Activated T-cell treated with anti-CD3 and anti-CD28 coated beads, Interleukin-2, amount 50 U/mL, for 72 hours (primary cell): ENCODE data around the gene SOX6. TPM values are rescaled to one million over a fixed set of nuclear protein-coding genes. Genes with fewer than 3 reads are reported as not detected.

Source experiments
- ATAC-seq, 2 donors: fragments of 150-1000 bp; cut with Tn5 transposase; replicated peaks in 1 of 2; 2 replicates each; pipeline ENCODE4 v1.10.0; 2021; ENCODE audit warnings: moderate library complexity in 2 of 2, mild to moderate bottlenecking in 1 of 2
- DNase-seq, 2 donors: peaks; one replicate each; pipeline ENCODE4 v3.0.0; 2021 to 2022; ENCODE audit warnings: mixed read lengths in 1 of 2
- H3K27ac Mint-ChIP-seq: one replicate; pipeline ENCODE4 v1.8.0; 2022; ENCODE audit warnings: mild to moderate bottlenecking, moderate library complexity, mixed read lengths
- H3K27me3 Mint-ChIP-seq: one replicate; pipeline ENCODE4 v1.8.0; 2022; ENCODE audit warnings: low read depth, mixed read lengths
- H3K36me3 Mint-ChIP-seq, 2 donors: one replicate each; pipeline ENCODE4 v1.8.0; 2022; ENCODE audit warnings: mixed read lengths in 2 of 2, mild to moderate bottlenecking in 1 of 2; ENCODE audit not compliant: insufficient read depth in 2 of 2
- H3K4me1 Mint-ChIP-seq: one replicate; pipeline ENCODE4 v1.8.0; 2022; ENCODE audit warnings: low read depth, mixed read lengths
- H3K4me3 Mint-ChIP-seq, 2 donors: one replicate each; pipeline ENCODE4 v1.8.0; 2022; ENCODE audit warnings: mild to moderate bottlenecking in 2 of 2, mixed read lengths in 2 of 2, moderate library complexity in 2 of 2
- H3K9me3 Mint-ChIP-seq, 2 donors: one replicate each; pipeline ENCODE4 v1.8.0; 2022; ENCODE audit warnings: mixed read lengths in 2 of 2
- total RNA-seq, 2 donors: library from RNA; stranded (reverse); gene quantifications; one replicate each; pipeline ENCODE4 v1.2.3, GENCODE V29; 2022

SOX6 gene
- total RNA-seq, 2 donors from 2014 or later, result 0.48 TPM; not detected in 1

DNA sequence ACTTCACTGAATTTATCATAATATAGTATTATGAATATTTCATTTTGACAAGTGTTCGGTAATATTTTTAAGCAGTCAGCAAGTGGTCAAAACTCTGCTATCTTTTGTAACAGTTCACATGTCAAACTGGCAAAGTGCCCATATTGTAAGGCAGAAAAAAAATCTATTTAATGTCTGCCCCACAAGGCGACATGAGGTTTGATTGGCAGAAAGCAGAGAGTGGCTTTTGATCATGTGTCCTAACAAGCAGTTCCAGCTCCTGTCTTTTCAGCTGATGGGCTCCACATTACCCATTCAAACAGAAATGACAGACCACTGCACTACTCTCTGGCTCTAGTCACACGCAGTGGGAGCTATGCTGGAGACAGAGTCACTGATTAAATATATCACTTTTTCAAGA is 59.0 kb downstream of the SOX6 start:
- Mint-ChIP-seq H3K36me3 (no peaks in the 10 kb centered on the region), H3K9me3 (peaks cover 0 to 2% of the 10 kb centered on the region in 2 donors), H3K4me1 (no peaks in the 10 kb centered on the region), H3K27me3 (no peaks in the 10 kb centered on the region), H3K27ac (no peak overlapping the region), H3K4me3 (no peak overlapping the region)
- ATAC-seq (no peak), DNase-seq (no peak)

DNA sequence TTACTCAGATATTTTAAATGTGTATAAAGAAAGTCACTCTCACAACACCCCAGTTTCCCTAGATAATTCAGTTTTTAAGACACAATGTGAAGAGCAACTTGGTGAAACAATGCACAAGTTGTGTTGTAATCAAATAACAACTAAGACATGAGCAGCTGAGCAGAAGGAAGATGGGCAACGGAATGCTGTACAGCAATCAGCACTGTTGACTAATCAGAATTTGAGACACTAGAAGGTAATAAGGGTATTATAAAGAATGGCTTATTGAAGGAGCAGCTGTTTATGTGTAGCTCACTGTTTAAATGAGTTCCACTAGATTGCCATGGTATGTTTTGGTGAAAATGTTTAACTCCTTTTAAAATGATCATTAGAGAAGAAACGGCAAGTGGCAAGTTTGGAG is 60.1 kb downstream of the SOX6 start:
- DNase-seq (no peak), ATAC-seq (no peak)
- no peak overlapping the region for H3K4me3 Mint-ChIP-seq
- H3K36me3 Mint-ChIP-seq, result no peaks in the 10 kb centered on the region
- H3K27ac Mint-ChIP-seq, result no peak overlapping the region
- H3K4me1 Mint-ChIP-seq, result no peaks in the 10 kb centered on the region
- no peaks in the 10 kb centered on the region for H3K9me3 Mint-ChIP-seq
- H3K27me3 Mint-ChIP-seq, result no peaks in the 10 kb centered on the region

DNA sequence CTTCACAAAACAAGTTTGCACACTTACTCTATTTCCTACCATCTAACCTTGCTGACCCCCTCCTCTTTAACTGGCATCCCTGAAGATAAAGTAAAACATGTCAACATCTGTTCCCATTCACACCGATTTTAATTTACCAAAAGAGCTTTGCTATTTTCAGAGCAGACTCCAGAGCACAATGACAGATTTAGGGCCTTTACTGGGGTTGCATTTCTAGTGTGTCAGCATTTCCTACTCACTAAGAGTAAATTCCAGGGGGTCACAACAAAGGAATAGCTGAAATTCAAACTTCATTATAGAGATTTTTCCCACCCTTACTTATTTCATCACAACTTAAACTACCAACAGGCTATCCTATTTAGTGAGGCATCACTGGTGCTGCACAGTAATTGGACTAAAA is 60.8 kb downstream of the SOX6 start:
- Mint-ChIP-seq H3K4me1 (no peaks in the 10 kb centered on the region), H3K36me3 (no peaks in the 10 kb centered on the region), H3K27me3 (no peaks in the 10 kb centered on the region), H3K9me3 (no peaks in the 10 kb centered on the region), H3K27ac (no peak overlapping the region), H3K4me3 (no peak overlapping the region)
- no peak for DNase-seq
- no peak for ATAC-seq

DNA sequence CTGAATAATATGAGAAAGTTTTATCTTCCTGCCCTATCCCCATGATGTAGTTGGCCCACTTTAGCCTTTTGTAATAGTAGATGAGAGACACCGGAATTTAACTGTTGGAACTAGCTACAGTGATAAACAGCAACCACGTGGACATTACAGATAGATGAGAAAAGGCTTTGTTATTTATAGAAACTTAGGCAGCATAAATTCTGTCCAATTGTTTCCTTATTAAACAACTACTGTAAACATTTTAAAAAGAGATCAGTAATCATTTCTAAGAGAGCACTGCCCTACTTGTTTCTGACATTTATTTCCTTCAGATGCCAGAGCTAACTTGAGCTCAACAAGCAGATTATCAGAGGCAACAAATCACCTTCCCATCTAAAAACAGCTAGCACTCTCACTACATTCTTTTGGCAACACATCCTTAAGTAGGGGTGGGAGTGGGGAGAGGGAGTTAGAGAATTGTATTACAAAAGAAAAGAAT is 63.1 kb downstream of the SOX6 start:
- H3K4me3 Mint-ChIP-seq, result no peak overlapping the region
- no peak for ATAC-seq

DNA sequence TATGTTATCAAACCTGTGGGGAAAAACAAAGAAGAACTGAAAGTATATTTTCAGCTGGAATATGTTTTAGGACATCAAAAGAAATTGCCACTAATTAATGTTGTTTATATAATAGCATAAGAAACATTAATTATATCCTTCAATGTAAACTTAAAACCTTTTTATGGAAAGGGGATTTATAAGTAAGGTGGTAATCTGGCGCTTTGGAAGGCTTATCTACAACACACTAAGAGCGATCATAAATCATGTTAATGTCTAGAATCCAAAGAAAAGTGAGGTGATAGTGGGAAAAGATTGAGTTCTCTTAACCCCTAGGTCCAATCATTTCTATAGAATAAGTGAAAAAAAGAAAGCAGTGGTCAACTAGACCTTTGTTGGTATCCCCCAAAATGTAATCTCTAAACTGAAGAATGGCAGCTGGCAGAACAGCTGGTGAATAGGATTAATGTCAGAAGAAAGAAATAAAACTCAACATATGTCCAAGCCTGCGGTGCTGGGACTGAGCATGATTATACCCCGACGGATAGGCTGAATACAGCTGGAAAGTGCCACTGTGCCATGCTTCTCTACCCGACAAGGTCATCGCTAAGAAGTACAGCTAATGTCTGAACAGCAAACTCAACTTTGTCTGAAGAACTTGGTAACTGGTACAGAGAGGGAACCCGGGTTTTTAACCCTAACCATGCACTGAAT is 64.0 kb downstream of the SOX6 start:
- H3K36me3 Mint-ChIP-seq, result no peaks in the 10 kb centered on the region
- H3K27ac Mint-ChIP-seq, result no peak overlapping the region
- H3K4me3 Mint-ChIP-seq, result no peak overlapping the region
- no peak for ATAC-seq
- no peaks in the 10 kb centered on the region for H3K27me3 Mint-ChIP-seq
- H3K4me1 Mint-ChIP-seq, result no peaks in the 10 kb centered on the region
- peaks cover 0 to under 1% of the 10 kb centered on the region in 2 donors for H3K9me3 Mint-ChIP-seq
- no peak for DNase-seq

More for the DNA sequence above, 63.1 kb downstream of the SOX6 start:
- Mint-ChIP-seq H3K4me1 (no peaks in the 10 kb centered on the region), H3K27me3 (no peaks in the 10 kb centered on the region), H3K27ac (no peak overlapping the region), H3K36me3 (no peaks in the 10 kb centered on the region), H3K9me3 (no peaks in the 10 kb centered on the region)
- DNase-seq, result no peak

DNA sequence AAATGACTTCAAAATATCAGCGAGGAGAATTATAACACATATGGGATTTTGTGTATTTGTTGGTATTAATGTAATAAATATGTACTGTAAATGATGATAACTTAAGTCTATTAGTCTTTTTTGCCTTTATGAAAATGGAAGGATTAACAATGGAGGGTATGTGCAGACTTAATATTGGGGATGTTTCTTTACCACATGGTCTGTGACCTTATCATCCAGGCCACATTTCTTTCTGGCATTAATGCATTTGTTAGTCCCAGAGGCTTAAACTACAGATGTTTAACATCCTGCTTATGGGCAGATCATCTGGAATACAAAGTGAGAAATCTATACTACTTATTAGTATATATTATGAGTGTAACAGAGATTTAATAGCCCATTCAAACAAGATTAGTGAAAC is 64.6 kb downstream of the SOX6 start:
- ATAC-seq, result no peak
- no peak overlapping the region for H3K4me3 Mint-ChIP-seq
- no peaks in the 10 kb centered on the region for H3K4me1 Mint-ChIP-seq
- H3K27ac Mint-ChIP-seq, result no peak overlapping the region
- peaks cover 0 to 2% of the 10 kb centered on the region in 2 donors for H3K9me3 Mint-ChIP-seq
- no peaks in the 10 kb centered on the region for H3K36me3 Mint-ChIP-seq
- DNase-seq, result no peak
- H3K27me3 Mint-ChIP-seq, result no peaks in the 10 kb centered on the region

DNA sequence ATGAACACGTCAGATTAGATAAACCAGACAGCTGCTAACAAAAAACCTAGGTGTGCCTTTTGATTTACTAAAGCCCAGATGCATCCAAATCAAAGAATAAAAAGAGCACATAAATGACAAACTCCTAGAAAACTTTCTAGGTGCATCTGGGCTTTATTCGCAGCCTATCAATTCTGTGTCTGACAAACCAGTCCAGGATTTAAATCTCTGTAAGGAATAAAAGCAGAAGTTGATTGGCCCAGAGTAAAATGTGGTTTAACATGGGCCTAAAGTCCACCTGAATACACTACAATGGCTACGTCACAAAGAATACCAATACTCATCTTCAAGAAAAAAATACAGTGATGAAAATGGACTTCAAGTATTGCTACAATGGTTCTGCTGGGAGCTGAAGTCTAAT is 66.8 kb downstream of the SOX6 start:
- no peaks in the 10 kb centered on the region for H3K27me3 Mint-ChIP-seq
- ATAC-seq (no peak), DNase-seq (no peak)
- H3K27ac Mint-ChIP-seq, result no peak overlapping the region
- H3K4me1 Mint-ChIP-seq, result no peaks in the 10 kb centered on the region
- H3K4me3 Mint-ChIP-seq, result no peak overlapping the region
- peaks cover 0 to 2% of the 10 kb centered on the region in 2 donors for H3K9me3 Mint-ChIP-seq
- H3K36me3 Mint-ChIP-seq, result no peaks in the 10 kb centered on the region

DNA sequence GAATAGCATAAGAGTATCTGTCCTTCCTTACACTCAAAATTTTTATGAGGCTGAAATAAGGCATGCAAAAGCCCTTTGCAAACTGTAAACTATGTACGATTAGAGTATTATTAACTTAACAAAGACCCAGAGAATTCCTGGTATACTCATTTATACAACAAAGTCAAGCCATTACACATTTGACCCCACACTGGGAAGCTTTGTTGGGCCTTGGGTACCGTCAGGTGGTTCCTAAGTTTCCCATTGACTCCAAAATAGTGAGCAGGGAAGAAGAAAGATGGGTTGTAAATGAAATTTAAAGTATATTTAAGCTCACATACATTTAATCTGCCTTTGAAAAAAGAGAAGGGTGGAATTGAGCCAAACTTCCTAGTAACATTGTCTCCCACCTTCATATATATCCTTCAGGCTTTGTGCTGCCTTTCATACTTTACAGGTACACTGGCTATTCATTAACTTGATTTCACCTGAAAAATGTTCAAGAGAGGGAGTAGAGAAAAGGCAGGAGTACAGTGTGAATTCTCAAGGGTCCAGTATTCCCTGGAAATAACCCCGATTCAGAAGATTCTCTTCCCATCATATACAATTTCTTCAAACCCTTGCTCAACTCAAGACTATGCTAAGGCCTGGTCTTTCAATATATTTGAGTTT is 68.6 kb downstream of the SOX6 start:
- Mint-ChIP-seq H3K4me3 (no peak overlapping the region), H3K27me3 (no peaks in the 10 kb centered on the region), H3K36me3 (no peaks in the 10 kb centered on the region), H3K9me3 (peaks cover 0 to 2% of the 10 kb centered on the region in 2 donors), H3K27ac (no peak overlapping the region), H3K4me1 (no peaks in the 10 kb centered on the region)
- ATAC-seq (no peak), DNase-seq (no peak)

DNA sequence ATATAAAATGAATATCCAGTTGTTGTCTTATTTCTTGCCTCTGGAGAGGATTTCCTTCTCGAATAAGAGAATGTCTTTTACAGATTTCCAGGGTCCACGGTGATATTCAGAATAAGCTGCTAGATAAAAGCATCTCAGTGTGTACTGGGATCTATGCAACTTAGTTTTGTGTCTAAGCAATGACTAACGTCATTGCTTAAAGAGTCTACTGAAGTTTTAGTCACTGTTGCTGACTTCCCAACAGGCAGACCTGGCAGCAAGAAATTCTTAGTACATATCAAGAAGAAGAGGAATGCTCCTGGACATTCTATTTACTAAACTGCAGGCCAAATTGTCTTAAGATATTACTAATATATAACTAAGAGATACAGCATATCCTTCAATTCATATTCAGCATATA is 70.3 kb downstream of the SOX6 start:
- Mint-ChIP-seq H3K4me1 (no peaks in the 10 kb centered on the region), H3K27me3 (no peaks in the 10 kb centered on the region), H3K9me3 (peaks cover 0 to 2% of the 10 kb centered on the region in 2 donors), H3K36me3 (no peaks in the 10 kb centered on the region), H3K27ac (no peak overlapping the region), H3K4me3 (no peak overlapping the region)
- ATAC-seq (no peak), DNase-seq (no peak)

DNA sequence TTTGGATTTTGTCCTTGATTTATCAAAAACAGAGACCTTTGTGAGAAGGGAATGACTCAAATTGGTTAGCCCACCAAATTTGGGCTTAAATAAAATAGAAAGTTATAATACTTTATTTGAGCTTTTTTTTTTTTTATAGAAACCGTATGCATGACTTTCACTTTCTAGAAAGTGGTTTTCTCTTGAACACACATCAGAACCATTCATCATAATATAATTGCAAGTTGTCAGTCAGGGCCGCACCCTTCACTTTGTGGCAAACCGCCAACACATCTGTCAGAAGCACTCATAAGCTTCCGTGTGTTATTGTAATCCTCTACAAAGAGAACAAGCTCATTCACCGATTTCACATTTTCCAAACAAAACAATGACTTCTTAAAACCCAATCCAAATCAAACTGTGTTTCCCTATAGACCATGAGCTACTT is 76.1 kb downstream of the SOX6 start:
- ATAC-seq (peak in 1 of 2 donors; percentile 59), DNase-seq (peak in 1 of 2 donors; percentile 14)
- no peak overlapping the region for H3K27ac Mint-ChIP-seq
- H3K4me3 Mint-ChIP-seq, result no peak overlapping the region
- no peaks in the 10 kb centered on the region for H3K27me3 Mint-ChIP-seq
- no peaks in the 10 kb centered on the region for H3K36me3 Mint-ChIP-seq
- H3K4me1 Mint-ChIP-seq, result no peaks in the 10 kb centered on the region
- peaks cover 0 to 2% of the 10 kb centered on the region in 2 donors for H3K9me3 Mint-ChIP-seq

DNA sequence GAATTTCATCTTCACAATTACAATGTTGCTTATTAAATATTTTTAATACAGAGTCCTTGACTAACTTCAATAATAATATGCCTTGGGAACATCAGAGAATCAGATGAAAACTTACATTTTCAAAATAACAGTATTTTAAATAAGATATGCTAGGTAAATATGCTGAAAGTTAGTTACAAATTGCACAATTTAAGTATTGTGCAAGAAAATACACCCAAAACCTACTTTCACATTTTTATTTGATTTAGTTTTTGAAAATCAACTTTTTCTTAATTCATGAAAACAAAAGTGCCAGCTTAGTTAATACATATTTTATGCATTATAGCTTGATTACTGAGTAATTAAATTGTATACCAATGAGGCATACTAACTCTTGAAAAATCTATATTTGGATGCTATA is 76.8 kb downstream of the SOX6 start:
- Mint-ChIP-seq H3K9me3 (peaks cover 0 to 2% of the 10 kb centered on the region in 2 donors), H3K27ac (no peak overlapping the region), H3K27me3 (no peaks in the 10 kb centered on the region), H3K4me3 (no peak overlapping the region), H3K36me3 (no peaks in the 10 kb centered on the region), H3K4me1 (no peaks in the 10 kb centered on the region)
- ATAC-seq (no peak), DNase-seq (no peak)

DNA sequence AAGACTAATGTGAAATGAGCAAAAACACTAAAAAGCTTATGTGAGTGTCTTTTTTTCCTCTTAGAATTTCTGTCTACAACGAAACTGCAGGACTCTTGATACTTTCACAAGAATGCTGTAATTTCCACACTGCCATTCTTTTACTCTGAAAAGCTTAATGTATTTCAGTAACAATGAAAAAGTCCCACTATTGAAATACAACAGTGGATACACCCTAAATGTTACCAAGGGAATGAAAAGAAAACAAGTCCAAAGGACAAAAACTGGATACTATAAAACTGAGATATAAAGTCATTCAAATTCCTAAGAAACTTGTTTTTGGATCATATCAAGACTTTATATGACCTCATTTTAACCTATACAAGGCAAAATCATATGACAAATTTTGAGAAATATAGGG is 77.4 kb downstream of the SOX6 start:
- peaks cover 0 to 2% of the 10 kb centered on the region in 2 donors for H3K9me3 Mint-ChIP-seq
- no peak for DNase-seq
- H3K4me3 Mint-ChIP-seq, result no peak overlapping the region
- ATAC-seq, result no peak
- H3K36me3 Mint-ChIP-seq, result no peaks in the 10 kb centered on the region
- no peaks in the 10 kb centered on the region for H3K4me1 Mint-ChIP-seq
- no peaks in the 10 kb centered on the region for H3K27me3 Mint-ChIP-seq
- H3K27ac Mint-ChIP-seq, result no peak overlapping the region

DNA sequence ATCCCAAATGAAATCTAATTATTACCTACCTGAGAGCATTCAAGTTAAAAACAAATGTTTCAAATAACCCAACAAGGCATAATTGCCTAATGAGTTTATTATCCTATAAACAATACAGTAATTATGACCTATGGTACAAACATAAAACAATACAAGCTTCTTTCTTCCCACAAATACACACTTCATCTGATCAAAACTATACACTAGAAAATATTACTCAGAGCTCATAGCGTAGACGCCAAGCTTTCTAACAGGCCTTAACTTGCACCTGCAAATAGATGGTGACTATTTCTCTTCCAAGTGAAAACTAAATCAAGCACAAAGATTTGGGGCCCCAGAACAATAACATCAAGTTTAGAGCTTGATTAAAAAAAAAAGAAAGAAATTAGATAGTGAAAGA is 78.1 kb downstream of the SOX6 start:
- Mint-ChIP-seq H3K36me3 (no peaks in the 10 kb centered on the region), H3K4me1 (no peaks in the 10 kb centered on the region), H3K9me3 (peaks cover 0 to 2% of the 10 kb centered on the region in 2 donors), H3K27me3 (no peaks in the 10 kb centered on the region), H3K27ac (no peak overlapping the region), H3K4me3 (no peak overlapping the region)
- DNase-seq, result no peak
- ATAC-seq, result no peak

DNA sequence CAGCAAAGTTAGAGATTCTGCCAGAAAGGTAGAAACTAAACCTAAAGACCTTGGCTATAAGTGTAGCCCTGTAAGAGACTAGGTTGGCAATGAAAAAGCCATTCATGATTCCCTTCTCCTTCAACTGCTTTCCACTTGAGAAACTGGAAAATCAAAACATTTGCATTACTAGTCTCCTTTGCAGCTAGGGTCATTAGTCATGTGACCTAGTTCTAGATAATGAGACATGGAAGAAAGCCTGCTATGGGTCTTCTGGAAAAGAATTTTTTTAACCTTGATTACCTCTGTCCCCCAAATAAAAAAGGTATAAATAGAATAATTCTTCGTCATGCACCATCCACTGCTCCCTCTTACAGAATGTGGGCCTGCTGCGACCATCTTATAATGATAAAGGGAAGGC is 80.1 kb downstream of the SOX6 start:
- Mint-ChIP-seq H3K27me3 (no peaks in the 10 kb centered on the region), H3K9me3 (peaks cover 0 to 2% of the 10 kb centered on the region in 2 donors), H3K4me1 (no peaks in the 10 kb centered on the region), H3K36me3 (no peaks in the 10 kb centered on the region), H3K27ac (no peak overlapping the region), H3K4me3 (no peak overlapping the region)
- DNase-seq (no peak), ATAC-seq (no peak)
